ENCODE results near the gene NR2C2. TPM values are rescaled to one million over a fixed set of nuclear protein-coding genes. Genes with fewer than 3 reads are reported as not detected.

The NR2C2 gene
- total RNA-seq, 4 donors from 2014 or later, result 33.3 to 91.6 (median 51.5) TPM

GRCh38 chr3:15055019-15055557 is 107.7 kb downstream of the NR2C2 start:
- no peak for DNase-seq (ENCODE audit: low spot score in 2 of 2)
- Histone ChIP-seq H3K9me3 (no peaks in the 10 kb centered on the region), H3K36me3 (peaks cover 64% of the 10 kb centered on the region), H3K4me3 (no peak overlapping the region), H3K27ac (no peak overlapping the region), H3K4me1 (no peaks in the 10 kb centered on the region), H3K27me3 (no peaks in the 10 kb centered on the region)
- WGBS, result 90% methylated on average over 8 of the region's 8 CpGs
- no peak for TF ChIP-seq POLR2AphosphoS5 (IDR thresholded peaks at IDR 0.05)
- TF ChIP-seq CTCF (IDR thresholded peaks at IDR 0.05), result no peak
- no peak for TF ChIP-seq POLR2A (IDR thresholded peaks at IDR 0.05)
- no peak for TF ChIP-seq EP300 (IDR thresholded peaks at IDR 0.05)

- WGBS, result 95% methylated on average over 18 of the region's 19 CpGs
- TF ChIP-seq CTCF (IDR thresholded peaks at IDR 0.05) (no peak), POLR2AphosphoS5 (IDR thresholded peaks at IDR 0.05) (no peak), POLR2A (IDR thresholded peaks at IDR 0.05) (no peak), EP300 (IDR thresholded peaks at IDR 0.05) (no peak)
- Histone ChIP-seq H3K27me3 (no peaks in the 10 kb centered on the region), H3K4me3 (no peak overlapping the region), H3K27ac (no peak overlapping the region), H3K4me1 (no peaks in the 10 kb centered on the region), H3K9me3 (no peaks in the 10 kb centered on the region), H3K36me3 (peaks cover 54% of the 10 kb centered on the region)
- no peak for DNase-seq (ENCODE audit: low spot score in 2 of 2)
Measured at GRCh38 chr3:15056676-15057404, 109.5 kb downstream of the NR2C2 start.

DNA sequence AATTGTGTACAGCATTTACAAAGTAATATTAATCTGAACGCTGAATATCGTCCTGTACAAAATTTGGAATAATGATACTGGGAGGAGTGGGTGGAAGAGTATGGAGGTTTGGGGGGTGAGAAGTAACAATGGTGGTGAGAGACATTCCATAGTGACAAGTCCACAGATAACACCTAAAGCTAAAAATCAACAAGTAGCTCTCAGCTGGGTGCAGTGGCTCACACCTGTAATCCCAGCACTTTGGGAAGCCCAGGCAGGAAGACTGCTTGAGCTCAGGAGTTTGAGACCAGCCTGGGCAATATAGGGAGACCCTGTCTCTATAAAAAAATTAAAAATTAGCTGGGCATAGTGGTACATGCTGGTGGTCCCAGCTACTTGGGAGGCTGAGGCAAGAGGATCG is 112.6 kb downstream of the NR2C2 start:
- no peak for DNase-seq (ENCODE audit: low spot score in 2 of 2)
- Histone ChIP-seq H3K27me3 (no peaks in the 10 kb centered on the region), H3K4me1 (peaks cover 16% of the 10 kb centered on the region), H3K27ac (no peak overlapping the region), H3K36me3 (peaks cover 39% of the 10 kb centered on the region), H3K4me3 (no peak overlapping the region), H3K9me3 (no peaks in the 10 kb centered on the region)
- no peak for TF ChIP-seq CTCF (IDR thresholded peaks at IDR 0.05)
- WGBS, result 86% methylated on average over 3 of the region's 3 CpGs

DNA sequence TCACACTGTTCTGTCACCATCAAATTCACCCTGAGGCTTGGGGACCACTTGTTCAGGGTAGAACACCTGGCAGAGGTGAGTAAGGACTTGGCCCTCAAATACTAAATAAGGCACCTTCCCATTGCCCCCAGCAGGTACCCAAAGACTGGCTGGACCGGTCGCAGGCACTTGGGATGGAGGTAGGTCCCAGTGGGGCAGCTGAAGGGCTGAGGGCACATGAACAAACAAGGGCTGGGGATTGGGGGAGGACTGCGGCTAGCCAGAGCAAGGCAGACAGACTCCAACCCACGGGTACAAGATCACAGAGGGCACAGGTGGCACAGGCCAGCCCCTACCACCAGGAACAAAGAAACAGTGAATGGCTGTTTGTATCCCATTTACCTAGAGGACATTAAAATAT is 115.9 kb downstream of the NR2C2 start:
- Histone ChIP-seq H3K27ac (no peak overlapping the region), H3K4me3 (no peak overlapping the region), H3K4me1 (peaks cover 20% of the 10 kb centered on the region), H3K36me3 (peaks cover 18% of the 10 kb centered on the region), H3K9me3 (no peaks in the 10 kb centered on the region), H3K27me3 (no peaks in the 10 kb centered on the region)
- no peak for DNase-seq (ENCODE audit: low spot score in 2 of 2)
- WGBS, result 66% methylated on average over 4 of the region's 4 CpGs
- TF ChIP-seq POLR2A (IDR thresholded peaks at IDR 0.05) (no peak), CTCF (IDR thresholded peaks at IDR 0.05) (no peak), POLR2AphosphoS5 (IDR thresholded peaks at IDR 0.05) (no peak), EP300 (IDR thresholded peaks at IDR 0.05) (no peak)

DNA sequence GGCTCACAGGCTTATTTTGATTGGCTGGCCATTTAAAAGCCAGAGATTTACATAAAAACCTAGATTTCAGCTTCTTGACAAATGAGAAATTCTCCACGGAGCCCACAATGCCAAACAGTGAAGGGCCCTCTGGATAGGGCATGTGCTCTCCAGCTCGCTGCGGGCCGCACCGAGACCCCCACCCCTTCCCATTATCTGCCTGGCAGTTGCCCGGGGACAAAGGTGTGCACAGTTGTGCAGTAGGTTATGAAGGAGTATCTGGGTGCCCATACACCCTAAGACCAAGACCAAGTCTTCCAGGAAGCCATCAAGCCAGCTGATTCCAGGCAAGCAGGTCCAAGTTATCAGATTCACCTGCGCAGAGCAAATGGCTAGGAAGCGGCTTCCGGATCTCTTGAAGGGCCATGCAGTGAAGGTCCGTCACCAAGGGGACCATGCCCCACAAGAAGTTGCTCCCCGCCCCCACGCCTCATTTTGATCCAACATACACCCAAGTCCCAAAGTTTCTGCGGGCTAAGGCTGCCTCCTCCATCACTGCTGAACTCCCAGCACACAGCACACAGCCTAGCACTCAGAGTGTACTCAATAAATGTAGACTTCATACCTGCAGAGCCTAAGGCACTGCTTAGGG is 116.4 kb downstream of the NR2C2 start:
- Histone ChIP-seq H3K4me3 (peak overlapping the region; percentile 94), H3K27me3 (no peaks in the 10 kb centered on the region), H3K27ac (no peak overlapping the region), H3K36me3 (peaks cover 13% of the 10 kb centered on the region), H3K4me1 (peaks cover 20% of the 10 kb centered on the region), H3K9me3 (no peaks in the 10 kb centered on the region)
- TF ChIP-seq POLR2AphosphoS5 (IDR thresholded peaks at IDR 0.05), result no peak
- TF ChIP-seq POLR2A (IDR thresholded peaks at IDR 0.05), result no peak
- 82% methylated on average over 13 of the region's 13 CpGs for WGBS
- DNase-seq (ENCODE audit: low spot score in 2 of 2), result no peak
